HG02852 (cell line): ENCODE data around the gene SLC2A8.

Experiments
- ATAC-seq: cut with Tn5 transposase; IDR thresholded peaks from one replicate; pipeline ENCODE4 v1.9.1; 2021; ENCODE audit warnings: mild to moderate bottlenecking, moderate library complexity; ENCODE audit not compliant: unreplicated experiment

Gene SLC2A8

DNA sequence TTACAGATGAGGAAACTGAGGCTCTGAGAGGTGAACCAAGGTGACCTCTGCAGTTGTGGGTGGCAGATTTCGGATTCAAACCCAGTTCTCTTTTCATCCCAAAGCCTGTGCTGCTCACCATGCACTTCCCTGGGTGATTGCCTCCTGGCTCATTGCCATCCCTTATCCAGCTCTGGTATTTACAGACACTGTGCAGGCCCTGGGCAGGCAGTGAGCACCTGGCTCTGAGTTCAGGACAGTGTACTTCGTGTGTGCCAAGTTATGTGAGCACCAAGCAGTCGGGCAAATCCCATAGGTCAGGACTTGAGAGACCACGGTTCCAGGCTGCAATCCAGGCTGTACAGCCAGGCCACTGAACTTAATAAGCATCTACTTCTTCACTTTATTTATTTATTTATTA is 55.7 kb downstream of the SLC2A8 start:
- no peak for ATAC-seq

DNA sequence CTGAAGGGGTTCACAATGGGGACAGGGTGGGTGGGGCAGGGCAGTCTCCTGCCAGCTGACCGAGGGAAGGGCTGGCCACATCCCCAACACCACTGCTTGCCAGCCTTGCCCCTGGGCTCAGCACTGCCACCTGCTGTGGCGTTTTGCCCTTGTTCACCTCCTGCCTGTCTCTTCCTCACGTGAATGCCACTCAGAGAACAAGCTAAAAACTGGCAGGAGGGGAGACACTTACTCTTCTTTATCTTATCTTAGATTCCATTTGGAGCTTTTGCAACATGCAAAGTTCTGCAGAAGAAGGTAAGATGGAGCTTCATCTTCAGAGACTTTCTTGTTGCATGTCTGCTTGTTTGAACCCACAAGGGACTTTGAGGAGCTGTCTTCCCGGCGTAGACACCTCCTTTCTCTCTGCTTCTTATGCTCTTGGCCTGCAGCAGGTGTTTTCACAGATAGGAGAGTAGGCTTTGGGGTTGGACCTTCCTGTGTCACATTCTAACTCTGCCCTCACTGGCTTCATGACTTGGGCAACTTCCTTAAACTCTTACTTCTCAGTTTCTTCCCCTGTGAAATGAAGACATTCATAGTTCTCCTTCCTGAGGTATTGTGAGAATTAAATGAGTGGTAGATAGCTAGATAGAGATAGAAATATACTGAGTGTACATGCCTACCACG is 58.5 kb downstream of the SLC2A8 start:
- no peak for ATAC-seq

- ATAC-seq: no peak
Measured at GRCh38 chr9:127457191-127457878, 60.4 kb downstream of the SLC2A8 start.
